Keratinocyte (primary cell): Measurements from ENCODE around the gene SLC35A5. TPM values are rescaled to one million over a fixed set of nuclear protein-coding genes. Genes with fewer than 3 reads are reported as not detected.

Source experiments
- DNase-seq: peaks from one replicate; pipeline ENCODE4 v3.0.0-alpha.2; 2011; ENCODE audit warnings: low read depth, missing footprints, low spot score
- FAIRE-seq: peaks from 2 replicates; lab custom pipeline; 2011; peaks lifted over from hg19 to GRCh38; lab: Jason Lieb, UNC
- H2AFZ ChIP-seq: 2 replicates; pipeline ENCODE4 v1.6.0; 2012; ENCODE audit warnings: low read length, control low read depth, inconsistent platforms; ENCODE audit not compliant: control insufficient read depth
- H3K27ac ChIP-seq: 2 replicates; pipeline ENCODE4 v1.5.1; 2011; ENCODE audit warnings: low read length; ENCODE audit not compliant: control insufficient read depth, insufficient read depth
- H3K27me3 ChIP-seq: 3 replicates; pipeline ENCODE4 v1.6.0; 2011; ENCODE audit warnings: low read length; ENCODE audit not compliant: control insufficient read depth, insufficient read depth; ENCODE audit errors: extremely low read depth
- H3K36me3 ChIP-seq, 2 experiments: 2 replicates in 1 of 2; 3 replicates in 1 of 2; pipeline ENCODE4 v1.5.1; 2011; ENCODE audit warnings: low read length in 2 of 2, mild to moderate bottlenecking in 1 of 2; ENCODE audit not compliant: control insufficient read depth in 2 of 2, insufficient read depth in 2 of 2; ENCODE audit errors: extremely low read depth in 1 of 2
- H3K4me1 ChIP-seq: 3 replicates; pipeline ENCODE4 v1.5.1; 2011; ENCODE audit warnings: low read length; ENCODE audit not compliant: control insufficient read depth, insufficient read depth; ENCODE audit errors: extremely low read depth
- H3K4me2 ChIP-seq: 3 replicates; pipeline ENCODE4 v1.6.0; 2011; ENCODE audit warnings: low read depth, low read length; ENCODE audit not compliant: control insufficient read depth, insufficient read depth; ENCODE audit errors: extremely low read depth
- H3K4me3 ChIP-seq, 3 experiments: fragments of 200-600 bp in 1 of 3; sonication (generic) in 1 of 3; 2 replicates in 2 of 3; 3 replicates in 1 of 3; pipeline ENCODE4 v1.5.1; 2011 to 2016; ENCODE audit warnings: low read length in 3 of 3, mild to moderate bottlenecking in 3 of 3, control low read depth in 2 of 3, inconsistent platforms in 1 of 3, low read depth in 1 of 3, mixed read lengths in 1 of 3, mixed run types in 1 of 3, moderate library complexity in 1 of 3; ENCODE audit not compliant: control insufficient read depth in 2 of 3, insufficient read depth in 2 of 3; ENCODE audit errors: extremely low read depth in 1 of 3
- H3K79me2 ChIP-seq: 2 replicates; pipeline ENCODE4 v1.6.0; 2012; ENCODE audit warnings: low read length; ENCODE audit not compliant: control insufficient read depth, insufficient read depth
- H3K9ac ChIP-seq: 3 replicates; pipeline ENCODE4 v1.6.0; 2011; ENCODE audit warnings: low read length; ENCODE audit not compliant: control insufficient read depth, insufficient read depth; ENCODE audit errors: extremely low read depth
- H3K9me1 ChIP-seq: 3 replicates; pipeline ENCODE4 v1.6.0; 2011; ENCODE audit warnings: low read length; ENCODE audit not compliant: control insufficient read depth, insufficient read depth; ENCODE audit errors: extremely low read depth
- H3K9me3 ChIP-seq: 2 replicates; pipeline ENCODE4 v1.5.1; 2012; ENCODE audit warnings: low read depth, low read length; ENCODE audit not compliant: control insufficient read depth
- H4K20me1 ChIP-seq: 3 replicates; pipeline ENCODE4 v1.6.0; 2011; ENCODE audit warnings: low read length; ENCODE audit not compliant: control insufficient read depth, insufficient read depth; ENCODE audit errors: extremely low read depth
- CTCF ChIP-seq, 3 experiments: IDR thresholded peaks in 1 of 3; conservative IDR thresholded peaks in 1 of 3; optimal IDR thresholded peaks in 1 of 3; 2 replicates in 2 of 3; 3 replicates in 1 of 3; pipeline versions ENCODE3 to v1.5.1; 2011; ENCODE audit warnings: low read length in 3 of 3, mild to moderate bottlenecking in 3 of 3, moderate library complexity in 2 of 3, control low read depth in 1 of 3, inconsistent platforms in 1 of 3; ENCODE audit not compliant: insufficient read depth in 2 of 3; ENCODE audit errors: extremely low read depth in 1 of 3
- EZH2 ChIP-seq: IDR thresholded peaks from one replicate; pipeline ENCODE4 v1.6.1; 2012; ENCODE audit warnings: inconsistent platforms, mild to moderate bottlenecking, low read length, moderate library complexity
- dilution Hi-C: fragments of 300-500 bp; cut with MboI; formaldehyde crosslinking; loops from one replicate; pipeline ENCODE4 v1.7.0; 2020; ENCODE audit warnings: low sequenced_read_pairs; ENCODE audit not compliant: extremely low pct_ligation_motif_present
- polyA plus RNA-seq, 5 experiments: library from polyadenylated mRNA; depleted of rRNA in 3 of 5; stranded (reverse) in 3 of 5; stranded (forward) in 1 of 5; unstranded in 1 of 5; fragments of >200 nt; gene quantifications; 1 replicate in 1 of 5; 2 replicates in 3 of 5; 3 replicates in 1 of 5; pipeline versions ENCODE4 v1.2.1 to v1.2.3, GENCODE V29; 2011 to 2012; ENCODE audit warnings: missing spikeins in 2 of 5, low read depth in 1 of 5, low replicate concordance in 1 of 5

Gene SLC35A5
- polyA plus RNA-seq, 1 donor (not counting 4 experiments of a cell fraction or from before 2014, with no cell fraction given), result 31.8 TPM

GRCh38 chr3:112546216-112546759 is 15.6 kb upstream of the SLC35A5 start:
- FAIRE-seq (peak; percentile 93), DNase-seq (peak; percentile 26)
- no peaks in the 10 kb centered on the region for H3K9me1 ChIP-seq
- H3K27ac ChIP-seq, result peak overlapping the region; percentile 8
- no peaks in the 10 kb centered on the region for H4K20me1 ChIP-seq
- no peak overlapping the region for H2AFZ ChIP-seq
- peaks cover 2% of the 10 kb centered on the region for H3K79me2 ChIP-seq
- peak overlapping the region; percentile 52 for H3K4me2 ChIP-seq
- peaks cover 0 to 1% of the 10 kb centered on the region in 2 experiments for H3K36me3 ChIP-seq
- H3K27me3 ChIP-seq, result no peaks in the 10 kb centered on the region
- H3K4me1 ChIP-seq, result peaks cover 17% of the 10 kb centered on the region
- no peak for TF ChIP-seq CTCF (optimal IDR thresholded peaks at IDR 0.05 in 1 of 3, IDR thresholded peaks at IDR 0.05 in 1 of 3, conservative IDR thresholded peaks at IDR 0.05 in 1 of 3; ENCODE audit: extremely low read depth in 1 of 3, insufficient read depth in 2 of 3, low read length in 3 of 3)
- TF ChIP-seq EZH2, result no peak
- no peaks in the 10 kb centered on the region for H3K9me3 ChIP-seq
- no peak overlapping the region for H3K9ac ChIP-seq
- H3K4me3 ChIP-seq, result no peak overlapping the region
- dilution Hi-C loops, result no loop called here

- Histone ChIP-seq H2AFZ (no peak overlapping the region), H3K9me3 (no peaks in the 10 kb centered on the region), H4K20me1 (no peaks in the 10 kb centered on the region), H3K4me1 (peaks cover 15% of the 10 kb centered on the region), H3K79me2 (peaks cover 28% of the 10 kb centered on the region), H3K9ac (no peak overlapping the region), H3K27me3 (no peaks in the 10 kb centered on the region), H3K27ac (no peak overlapping the region), H3K4me3 (no peak overlapping the region), H3K9me1 (no peaks in the 10 kb centered on the region), H3K36me3 (peaks cover 0 to 1% of the 10 kb centered on the region in 2 experiments), H3K4me2 (no peak overlapping the region)
- dilution Hi-C loops, result no loop called here
- TF ChIP-seq EZH2 (no peak), CTCF (optimal IDR thresholded peaks at IDR 0.05 in 1 of 3, IDR thresholded peaks at IDR 0.05 in 1 of 3, conservative IDR thresholded peaks at IDR 0.05 in 1 of 3; ENCODE audit: extremely low read depth in 1 of 3, insufficient read depth in 2 of 3, low read length in 3 of 3) (peak in 1 of 3 experiments; percentile 4)
- FAIRE-seq (no peak), DNase-seq (no peak)
These were observed 11.0 kb upstream of the SLC35A5 start for GRCh38 chr3:112550859-112551258.
